NAMALWA (cell line): ENCODE measurements around the gene UVRAG.
"Not testable (repeated sequence)": the region's sequence is repeated elsewhere in the genome, so short reads cannot be mapped to it uniquely, and the experiment has no call there.

Experiments used
- DNase-seq: peaks from one replicate; pipeline ENCODE4 v3.0.0-alpha.2; 2015; ENCODE audit warnings: low spot score

UVRAG gene

DNA sequence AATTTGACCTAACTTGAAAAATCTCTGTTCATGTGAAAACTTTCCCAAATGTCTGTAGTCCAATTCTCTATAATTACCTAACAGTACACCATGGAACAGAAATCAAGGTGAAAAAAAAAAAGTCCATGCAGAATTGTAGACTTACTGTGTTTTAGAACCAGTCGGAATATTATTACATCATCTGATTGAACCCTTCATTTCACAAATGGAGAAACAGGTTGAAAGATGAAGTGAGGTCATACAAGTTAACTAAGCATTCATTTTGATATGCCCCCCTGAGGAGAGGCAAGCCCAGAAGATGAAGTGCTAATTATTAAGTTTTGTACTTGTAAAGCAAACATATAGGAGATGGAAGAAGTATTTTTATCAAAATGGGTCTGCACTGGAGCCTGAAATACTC, 211.9 kb downstream of the UVRAG start:
- no peak for DNase-seq

- no peak for DNase-seq
These were observed 215.3 kb downstream of the UVRAG start for GRCh38 chr11:76030286-76030685.

DNA sequence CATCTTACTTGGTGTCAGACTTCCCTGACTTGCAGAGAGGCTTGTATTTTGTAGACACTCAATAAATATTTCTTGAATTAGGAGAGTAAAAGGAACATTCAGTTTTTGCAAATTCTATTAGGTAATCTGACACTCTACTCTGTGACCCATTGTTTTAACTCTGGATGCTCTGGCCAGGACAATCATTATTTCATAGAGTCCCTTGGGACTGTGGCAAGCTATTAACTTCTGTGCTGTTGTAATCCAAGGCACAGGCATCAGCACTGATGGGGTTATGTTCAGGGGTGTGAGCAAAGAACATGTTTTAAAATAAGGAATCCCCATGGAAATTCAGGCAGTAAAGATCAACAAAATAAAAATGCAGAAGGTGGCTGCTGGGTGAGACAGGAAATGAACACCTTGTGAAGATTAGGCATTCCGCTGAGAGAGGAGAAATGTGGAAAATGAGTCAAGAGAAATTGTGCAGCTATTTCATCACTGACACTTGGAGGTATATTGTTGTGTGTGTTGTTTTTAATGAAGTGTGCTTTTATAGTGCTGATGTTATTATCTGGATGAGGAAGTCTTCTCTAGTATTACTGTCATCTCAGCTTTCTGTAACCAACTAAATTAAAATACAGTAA, 216.1 kb downstream of the UVRAG start:
- DNase-seq, result no peak

DNA sequence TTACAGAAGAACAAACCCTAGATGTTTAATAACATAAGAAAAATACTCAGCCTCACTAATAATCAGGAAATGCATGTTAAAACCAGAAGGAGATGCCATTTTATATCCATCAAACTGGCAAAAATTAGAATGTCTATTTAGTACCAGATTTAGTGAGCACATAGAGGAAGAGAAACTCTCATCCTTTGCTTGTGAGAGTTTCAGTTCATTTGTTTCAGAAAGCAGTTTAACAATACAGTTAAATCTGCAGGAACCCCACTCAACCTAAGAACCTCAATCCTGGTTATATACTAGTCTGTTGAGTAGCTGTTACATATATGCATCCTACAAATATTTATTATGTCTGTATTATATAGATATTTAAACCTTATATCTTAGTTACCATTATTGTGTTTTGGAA, 218.7 kb downstream of the UVRAG start:
- DNase-seq, result no peak

DNA sequence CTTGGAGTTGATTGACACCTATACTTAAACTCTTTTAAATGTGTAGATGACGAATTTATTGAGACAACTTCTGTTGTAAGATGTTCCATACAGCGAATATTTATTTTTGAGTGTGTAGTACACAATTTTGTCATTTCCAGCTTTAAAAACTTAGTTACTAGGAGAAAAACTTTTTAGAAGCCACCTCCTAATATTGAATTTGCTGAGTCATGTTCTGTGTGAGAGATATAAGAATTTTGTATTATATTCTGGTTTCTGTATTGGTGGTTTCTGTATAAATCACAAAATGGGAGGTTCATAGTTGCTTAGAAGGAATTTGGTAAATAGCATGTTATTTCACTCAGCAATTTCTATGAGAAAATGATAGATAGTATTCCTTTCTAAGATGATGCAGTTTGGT, 220.0 kb downstream of the UVRAG start:
- DNase-seq, result no peak

GRCh38 chr11:76038608-76039007, 223.6 kb downstream of the UVRAG start:
- DNase-seq, result no peak

- DNase-seq, result no peak
These were observed 226.2 kb downstream of the UVRAG start for GRCh38 chr11:76041208-76041607.

DNA sequence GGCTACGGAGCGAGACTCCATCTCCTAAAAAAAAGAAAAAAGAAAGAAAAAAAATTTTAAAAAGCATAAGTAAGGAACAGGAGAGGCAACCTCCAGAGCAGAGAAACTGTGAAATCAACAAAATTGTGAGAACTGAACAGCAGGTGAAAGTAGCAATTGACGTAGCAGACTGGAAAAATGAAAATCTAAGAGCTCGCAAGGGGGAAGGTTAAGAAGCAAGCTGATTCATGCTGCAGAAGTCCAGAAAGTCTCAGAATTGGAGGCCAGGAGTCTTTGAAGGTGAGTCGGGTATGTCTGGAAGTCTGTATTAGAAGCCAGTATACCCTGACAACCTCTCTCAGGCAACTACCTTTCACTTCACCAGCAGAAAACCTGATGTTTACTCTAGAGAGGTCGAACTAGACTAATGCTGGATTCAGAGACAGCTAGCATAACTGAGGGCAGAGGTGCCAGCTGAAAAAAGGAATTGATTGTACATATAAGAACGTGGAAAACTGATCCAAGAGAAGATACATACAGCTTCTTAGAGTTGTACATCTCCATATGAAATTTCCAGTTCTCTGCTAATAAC, 229.8 kb downstream of the UVRAG start:
- no peak for DNase-seq

DNA sequence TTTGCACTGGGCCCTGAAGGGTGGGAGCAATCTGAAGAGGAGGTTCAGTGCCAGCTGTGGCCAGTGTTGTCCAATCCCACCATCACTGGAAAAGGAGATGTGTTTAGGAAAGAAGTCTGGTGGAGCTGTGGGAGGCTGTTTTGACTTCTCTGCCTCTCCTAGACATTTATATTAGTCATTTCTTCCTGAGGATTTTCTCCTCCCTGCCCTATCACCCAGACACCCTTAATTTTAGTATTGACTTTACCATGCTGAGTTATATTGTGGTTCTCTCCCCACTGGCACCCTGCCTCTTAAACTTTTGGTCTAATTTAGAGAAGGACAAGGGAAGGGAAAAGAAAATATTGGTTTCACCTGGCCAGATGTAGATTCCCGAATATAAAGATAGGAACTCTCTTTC, 232.2 kb downstream of the UVRAG start:
- DNase-seq, result no peak

DNA sequence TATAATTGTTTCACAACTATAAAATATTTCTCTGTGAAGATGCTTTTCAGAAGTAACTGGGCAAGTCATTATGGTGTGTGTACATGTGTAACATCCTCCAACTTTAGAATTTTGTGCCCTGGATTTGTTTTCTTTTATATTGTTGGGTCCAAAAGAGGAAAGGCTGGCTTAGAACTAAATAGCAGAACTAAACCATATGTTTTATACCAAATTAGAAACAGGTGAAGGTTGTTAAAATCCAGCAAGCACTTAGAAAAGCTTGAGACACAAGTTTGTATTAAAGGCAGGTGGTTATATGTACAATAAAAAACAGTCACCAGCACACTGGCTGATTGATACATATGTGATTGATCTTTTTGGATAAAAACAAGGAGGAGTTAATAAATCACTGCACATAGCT, 232.8 kb downstream of the UVRAG start:
- no peak for DNase-seq

DNA sequence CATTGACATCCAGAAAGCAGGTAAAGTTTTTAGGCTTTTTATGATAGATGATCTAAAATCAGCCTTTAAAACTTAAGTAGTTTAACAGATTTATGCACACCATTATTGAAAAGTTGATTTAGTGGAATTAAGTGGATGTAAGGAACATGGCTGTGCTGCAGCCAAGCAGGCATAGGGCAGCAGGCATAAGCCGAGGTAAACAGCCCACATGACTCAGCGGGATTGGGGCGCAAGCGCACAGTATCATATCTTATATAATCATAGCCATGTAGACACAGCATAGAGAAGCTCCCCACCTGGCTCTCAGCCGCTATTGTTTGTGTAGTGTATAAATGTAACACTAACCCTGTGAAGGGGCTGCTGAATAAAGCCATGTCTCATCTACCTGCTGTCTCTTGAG, 233.8 kb downstream of the UVRAG start:
- peak; percentile 64 for DNase-seq

- DNase-seq, result no peak
These were observed 234.5 kb downstream of the UVRAG start for GRCh38 chr11:76049511-76049910.

DNA sequence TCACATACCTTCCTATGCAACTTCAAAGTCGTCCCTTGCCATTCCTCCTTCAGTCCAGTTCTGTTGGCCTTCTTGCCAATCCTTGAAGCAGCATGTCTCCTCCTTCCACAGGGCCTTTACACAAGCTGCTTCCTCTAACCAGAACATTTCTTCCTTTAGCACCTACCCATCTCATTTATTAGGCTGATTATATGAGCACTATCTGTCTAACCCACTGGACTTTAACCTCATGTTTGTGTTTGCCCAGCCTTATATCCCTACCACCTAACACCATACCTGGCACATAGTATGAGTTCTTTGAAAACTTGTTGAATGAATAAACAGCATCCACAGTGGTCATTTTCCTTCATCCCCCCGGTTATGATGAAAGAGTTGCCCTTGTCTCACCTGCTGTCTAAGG, 236.9 kb downstream of the UVRAG start:
- DNase-seq, result no peak

DNA sequence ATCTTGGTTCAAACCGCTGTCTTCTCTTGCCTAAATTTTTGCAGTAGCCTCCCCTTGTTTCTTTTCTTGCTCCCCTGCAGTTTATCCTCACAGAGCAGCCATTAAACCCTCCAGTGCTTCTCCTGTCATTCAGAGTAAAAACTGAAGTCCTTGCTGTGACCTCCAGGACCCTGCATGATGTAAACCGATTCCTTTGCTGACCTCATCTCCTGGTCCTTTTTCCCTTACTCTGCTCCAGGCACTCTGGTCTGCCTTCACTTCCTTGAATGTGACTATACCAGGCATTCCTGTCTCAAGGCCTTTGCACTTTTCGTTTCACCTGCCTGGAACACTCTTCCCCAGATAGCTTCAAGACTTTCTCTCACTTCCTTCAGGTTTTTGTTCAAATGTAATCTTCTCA, 239.3 kb downstream of the UVRAG start:
- DNase-seq, result no peak

GRCh38 chr11:76056876-76057275, 241.9 kb downstream of the UVRAG start:
- no peak for DNase-seq

- DNase-seq, result not testable (repeated sequence)
These were observed 245.5 kb downstream of the UVRAG start for GRCh38 chr11:76060475-76061036.

- DNase-seq, result no peak
These were observed 247.7 kb downstream of the UVRAG start for GRCh38 chr11:76062733-76063132.

DNA sequence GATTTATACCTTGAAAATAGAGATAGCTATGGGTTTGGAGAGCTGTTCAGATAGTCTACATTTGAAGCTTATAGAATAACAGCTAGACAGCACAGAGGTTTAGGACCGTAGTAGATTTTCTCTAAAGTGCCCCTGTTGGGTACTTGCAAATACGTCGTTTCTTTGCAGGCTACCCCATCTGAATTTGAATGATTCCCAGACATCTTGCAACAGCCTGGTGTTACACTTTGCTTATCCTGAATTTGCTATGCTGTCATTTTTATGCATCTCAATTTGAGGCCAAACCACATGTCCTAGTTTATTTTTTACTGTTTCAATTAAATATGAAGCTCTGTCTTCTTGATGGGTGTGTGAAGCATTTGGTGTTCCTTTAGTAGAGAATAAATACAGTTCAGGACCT, 249.2 kb downstream of the UVRAG start:
- DNase-seq, result no peak

DNA sequence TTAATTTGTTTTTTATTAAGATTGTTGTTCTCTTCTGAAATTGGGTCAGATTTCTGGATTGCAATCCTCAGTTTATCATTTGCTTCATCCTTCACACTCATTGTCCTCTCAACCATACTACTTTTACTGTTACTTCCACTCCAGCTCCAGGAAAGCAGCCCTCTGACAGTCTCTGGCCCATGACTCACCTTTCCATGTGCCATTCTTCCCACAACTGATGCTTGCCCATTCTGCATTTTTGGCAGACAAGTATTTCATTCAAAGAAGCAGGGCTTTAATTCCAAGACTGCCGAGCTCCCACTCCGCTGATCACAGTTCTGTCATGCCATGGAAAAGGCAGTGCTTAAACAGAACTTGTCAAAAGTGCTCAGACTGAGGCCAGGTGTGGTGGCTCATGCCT, 252.1 kb downstream of the UVRAG start:
- DNase-seq, result no peak

DNA sequence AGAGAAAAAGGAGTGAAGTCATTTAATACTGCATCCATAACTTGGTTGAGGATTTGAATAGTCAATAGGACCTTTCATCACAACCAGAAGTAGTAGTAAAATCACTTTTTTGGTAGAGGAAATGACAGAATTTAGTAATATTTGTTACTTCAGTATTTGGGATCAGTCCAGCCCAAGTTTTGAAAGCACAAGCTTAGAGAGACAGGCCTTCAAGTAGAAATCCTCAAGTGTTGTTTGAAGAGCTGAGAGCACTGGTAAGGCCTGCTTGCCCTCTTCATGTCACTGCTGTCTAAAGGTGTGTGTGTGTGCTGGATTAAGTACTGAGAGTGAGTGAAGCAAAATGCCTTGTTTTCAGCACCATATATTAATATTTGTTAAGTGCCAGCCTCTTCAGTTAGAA, 254.0 kb downstream of the UVRAG start:
- no peak for DNase-seq

GRCh38 chr11:76071090-76071489, 256.1 kb downstream of the UVRAG start:
- no peak for DNase-seq

DNA sequence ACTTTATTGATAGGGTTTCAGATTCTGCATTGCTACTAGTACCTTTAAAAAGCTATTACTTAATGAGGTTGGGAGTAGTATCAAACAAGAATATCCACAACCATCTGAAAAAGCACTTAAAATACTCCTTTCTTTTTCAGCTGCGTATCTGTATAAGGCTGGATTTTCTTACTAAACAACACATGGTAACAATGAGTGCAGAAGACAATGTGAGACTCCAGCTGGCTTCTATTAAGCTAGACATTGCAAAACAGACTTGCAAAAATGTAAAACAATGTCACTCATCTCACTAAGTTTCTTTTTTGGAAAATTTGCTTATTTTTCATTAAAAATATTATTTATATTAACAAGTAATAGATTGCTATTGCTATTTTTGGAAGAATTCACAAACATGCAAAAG, 258.7 kb downstream of the UVRAG start:
- no peak for DNase-seq

- DNase-seq, result no peak
These were observed 259.4 kb downstream of the UVRAG start for GRCh38 chr11:76074148-76075095.
